Loucy (cell line): ENCODE measurements around the gene CENPC.

Source experiments
- EZH2phosphoT487 ChIP-seq: fragments of 200-600 bp; IDR thresholded peaks from 2 replicates; pipeline ENCODE4 v1.6.1; 2018; ENCODE audit warnings: antibody characterized with exemption, mild to moderate bottlenecking, moderate library complexity, borderline replicate concordance
- TF ChIP-seq, protein P1 (sequence below): fragments of 200-600 bp; sonication (generic); conservative IDR thresholded peaks from 2 replicates; pipeline ENCODE4 v1.5.1; 2014; ENCODE audit warnings: mild to moderate bottlenecking, antibody characterized with exemption, low read length

- TF ChIP-seq, protein P1, sequence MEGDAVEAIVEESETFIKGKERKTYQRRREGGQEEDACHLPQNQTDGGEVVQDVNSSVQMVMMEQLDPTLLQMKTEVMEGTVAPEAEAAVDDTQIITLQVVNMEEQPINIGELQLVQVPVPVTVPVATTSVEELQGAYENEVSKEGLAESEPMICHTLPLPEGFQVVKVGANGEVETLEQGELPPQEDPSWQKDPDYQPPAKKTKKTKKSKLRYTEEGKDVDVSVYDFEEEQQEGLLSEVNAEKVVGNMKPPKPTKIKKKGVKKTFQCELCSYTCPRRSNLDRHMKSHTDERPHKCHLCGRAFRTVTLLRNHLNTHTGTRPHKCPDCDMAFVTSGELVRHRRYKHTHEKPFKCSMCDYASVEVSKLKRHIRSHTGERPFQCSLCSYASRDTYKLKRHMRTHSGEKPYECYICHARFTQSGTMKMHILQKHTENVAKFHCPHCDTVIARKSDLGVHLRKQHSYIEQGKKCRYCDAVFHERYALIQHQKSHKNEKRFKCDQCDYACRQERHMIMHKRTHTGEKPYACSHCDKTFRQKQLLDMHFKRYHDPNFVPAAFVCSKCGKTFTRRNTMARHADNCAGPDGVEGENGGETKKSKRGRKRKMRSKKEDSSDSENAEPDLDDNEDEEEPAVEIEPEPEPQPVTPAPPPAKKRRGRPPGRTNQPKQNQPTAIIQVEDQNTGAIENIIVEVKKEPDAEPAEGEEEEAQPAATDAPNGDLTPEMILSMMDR = no peak
- no peak for TF ChIP-seq EZH2phosphoT487
These were observed 12.2 kb downstream of the CENPC start for GRCh38 chr4:67533112-67533511.
